NB4 (cell line): ENCODE results near the gene ABHD18.
A peak's percentile ranks its signal among the peaks of the same experiment; 100 is the strongest.
"Not testable (repeated sequence)": the region's sequence is repeated elsewhere in the genome, so short reads cannot be mapped to it uniquely, and the experiment has no call there.

Experiments used
- DNase-seq: peaks from one replicate; pipeline ENCODE4 v3.0.0; 2010; ENCODE audit warnings: low read depth
- H3K4me3 ChIP-seq: one replicate; pipeline ENCODE4 v1.5.1; 2011; ENCODE audit warnings: mild to moderate bottlenecking, low read depth, low read length, moderate library complexity
- MYC ChIP-seq: IDR thresholded peaks from 2 replicates; pipeline ENCODE4 v1.6.1; 2011; ENCODE audit warnings: low read depth, low read length
- POLR2A ChIP-seq: IDR thresholded peaks from 2 replicates; pipeline ENCODE4 v1.6.1; 2011; ENCODE audit warnings: mild to moderate bottlenecking; ENCODE audit not compliant: insufficient read length; ENCODE audit errors: extremely low read depth
- TF ChIP-seq, protein P1 (sequence below): IDR thresholded peaks from one replicate; pipeline ENCODE4 v1.5.1; 2012; ENCODE audit warnings: low read depth, low read length
- TF ChIP-seq, protein P2 (sequence below): IDR thresholded peaks from 2 replicates; pipeline ENCODE4 v1.6.1; 2011; ENCODE audit warnings: low read depth, low read length

The ABHD18 gene

DNA sequence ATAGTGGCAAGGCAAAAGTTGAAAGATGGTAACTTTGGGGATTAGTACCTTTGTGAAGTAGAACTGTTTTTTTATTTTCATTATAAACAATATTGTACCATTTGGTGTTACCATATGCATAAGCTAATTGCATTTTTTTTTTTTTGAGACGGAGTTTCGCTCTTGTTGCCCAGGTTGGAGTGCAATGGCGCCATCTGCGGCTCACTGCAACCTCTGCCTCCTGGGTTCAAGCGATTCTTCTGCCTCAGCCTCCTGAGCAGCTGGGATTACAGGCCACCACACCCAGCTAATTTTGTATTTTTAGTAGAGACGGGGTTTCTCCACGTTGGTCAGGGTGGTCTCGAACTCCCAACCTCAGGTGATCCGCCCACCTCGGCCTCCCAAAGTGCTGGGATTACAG lies 86.0 kb downstream of the ABHD18 start:
- TF ChIP-seq, protein P1, sequence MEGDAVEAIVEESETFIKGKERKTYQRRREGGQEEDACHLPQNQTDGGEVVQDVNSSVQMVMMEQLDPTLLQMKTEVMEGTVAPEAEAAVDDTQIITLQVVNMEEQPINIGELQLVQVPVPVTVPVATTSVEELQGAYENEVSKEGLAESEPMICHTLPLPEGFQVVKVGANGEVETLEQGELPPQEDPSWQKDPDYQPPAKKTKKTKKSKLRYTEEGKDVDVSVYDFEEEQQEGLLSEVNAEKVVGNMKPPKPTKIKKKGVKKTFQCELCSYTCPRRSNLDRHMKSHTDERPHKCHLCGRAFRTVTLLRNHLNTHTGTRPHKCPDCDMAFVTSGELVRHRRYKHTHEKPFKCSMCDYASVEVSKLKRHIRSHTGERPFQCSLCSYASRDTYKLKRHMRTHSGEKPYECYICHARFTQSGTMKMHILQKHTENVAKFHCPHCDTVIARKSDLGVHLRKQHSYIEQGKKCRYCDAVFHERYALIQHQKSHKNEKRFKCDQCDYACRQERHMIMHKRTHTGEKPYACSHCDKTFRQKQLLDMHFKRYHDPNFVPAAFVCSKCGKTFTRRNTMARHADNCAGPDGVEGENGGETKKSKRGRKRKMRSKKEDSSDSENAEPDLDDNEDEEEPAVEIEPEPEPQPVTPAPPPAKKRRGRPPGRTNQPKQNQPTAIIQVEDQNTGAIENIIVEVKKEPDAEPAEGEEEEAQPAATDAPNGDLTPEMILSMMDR: peak; percentile 33
- not testable (repeated sequence) for H3K4me3 ChIP-seq
- peak; percentile 62 for DNase-seq

DNA sequence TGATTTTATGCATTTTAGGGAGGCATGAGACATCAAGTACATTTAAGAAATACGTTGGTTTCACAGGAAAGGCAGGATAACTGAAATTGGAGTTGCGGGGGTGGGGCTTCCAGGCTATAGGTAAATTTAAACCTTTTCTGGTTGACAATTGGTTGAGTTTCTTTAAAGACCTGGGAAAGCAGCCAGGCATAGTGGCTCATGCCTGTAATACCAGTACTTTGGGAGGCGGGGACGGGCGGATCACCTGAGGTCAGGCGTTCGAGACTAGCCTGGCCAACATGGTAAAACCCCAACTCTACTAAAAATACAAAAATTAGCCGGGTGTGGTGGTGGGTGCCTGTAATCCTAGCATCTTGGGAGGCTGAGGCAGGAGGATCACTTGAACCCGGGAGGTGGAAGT lies 89.7 kb downstream of the ABHD18 start:
- DNase-seq, H3K4me3 ChIP-seq: not testable (repeated sequence)

DNA sequence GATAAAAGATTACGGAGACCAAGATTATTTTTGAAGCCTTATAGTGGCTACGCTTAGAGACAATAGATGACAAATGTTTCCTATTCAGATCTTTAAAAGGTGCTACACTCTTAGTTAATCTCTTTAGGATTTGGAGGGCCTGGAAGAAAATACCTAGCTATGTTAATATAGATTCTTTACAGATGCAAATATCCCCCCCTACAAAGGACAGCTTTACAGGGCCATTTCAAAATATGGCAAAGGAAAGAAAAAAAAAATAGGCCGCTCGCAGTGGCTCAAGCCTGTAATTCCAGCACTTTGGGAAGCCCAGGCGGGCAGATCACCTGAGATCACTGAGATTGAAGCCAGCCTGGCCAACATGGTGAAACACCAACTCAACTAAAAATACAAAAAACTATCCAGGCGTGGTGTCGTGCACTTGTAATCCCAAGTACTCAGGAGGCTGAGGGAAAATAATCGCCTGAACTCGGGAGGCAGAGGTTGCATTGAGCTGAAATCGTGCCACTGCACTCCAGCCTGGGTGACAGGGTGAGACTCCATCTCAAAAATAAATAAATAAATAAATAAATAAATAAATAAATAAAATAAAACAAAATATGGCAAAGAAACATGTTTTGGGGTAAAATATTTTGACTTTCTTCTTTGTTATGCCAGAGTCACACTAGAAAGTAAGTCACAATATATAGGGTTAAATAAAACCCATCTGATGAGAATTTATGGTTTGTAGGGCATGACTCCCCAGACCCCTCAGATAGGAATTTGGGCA lies 90.4 kb downstream of the ABHD18 start:
- not testable (repeated sequence) for DNase-seq

DNA sequence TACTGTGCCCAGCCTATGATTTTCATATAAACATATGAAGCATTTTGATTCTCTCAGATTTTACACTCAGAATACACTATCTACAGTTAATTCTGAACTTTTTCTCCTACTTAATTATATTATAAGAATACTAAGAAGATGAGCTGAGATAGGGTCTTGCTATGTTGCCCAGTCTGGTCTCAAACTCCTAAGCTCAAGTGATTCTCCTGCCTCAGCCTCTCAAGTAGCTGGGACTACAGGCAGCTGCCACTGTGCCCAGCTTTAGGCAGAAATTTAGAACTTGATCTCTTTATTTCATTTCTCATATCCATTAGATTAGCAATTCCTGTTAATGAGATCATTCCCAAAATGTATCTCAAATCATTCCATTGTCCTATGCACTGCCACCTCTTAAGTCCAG lies 91.2 kb downstream of the ABHD18 start:
- TF ChIP-seq POLR2A: no peak
- TF ChIP-seq, protein P1: no peak
- TF ChIP-seq, protein P2, sequence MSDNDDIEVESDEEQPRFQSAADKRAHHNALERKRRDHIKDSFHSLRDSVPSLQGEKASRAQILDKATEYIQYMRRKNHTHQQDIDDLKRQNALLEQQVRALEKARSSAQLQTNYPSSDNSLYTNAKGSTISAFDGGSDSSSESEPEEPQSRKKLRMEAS: no peak
- no peak for TF ChIP-seq MYC
- no peak overlapping the region for H3K4me3 ChIP-seq

More for the DNA sequence above, 90.4 kb downstream of the ABHD18 start:
- H3K4me3 ChIP-seq: not testable (repeated sequence)

DNA sequence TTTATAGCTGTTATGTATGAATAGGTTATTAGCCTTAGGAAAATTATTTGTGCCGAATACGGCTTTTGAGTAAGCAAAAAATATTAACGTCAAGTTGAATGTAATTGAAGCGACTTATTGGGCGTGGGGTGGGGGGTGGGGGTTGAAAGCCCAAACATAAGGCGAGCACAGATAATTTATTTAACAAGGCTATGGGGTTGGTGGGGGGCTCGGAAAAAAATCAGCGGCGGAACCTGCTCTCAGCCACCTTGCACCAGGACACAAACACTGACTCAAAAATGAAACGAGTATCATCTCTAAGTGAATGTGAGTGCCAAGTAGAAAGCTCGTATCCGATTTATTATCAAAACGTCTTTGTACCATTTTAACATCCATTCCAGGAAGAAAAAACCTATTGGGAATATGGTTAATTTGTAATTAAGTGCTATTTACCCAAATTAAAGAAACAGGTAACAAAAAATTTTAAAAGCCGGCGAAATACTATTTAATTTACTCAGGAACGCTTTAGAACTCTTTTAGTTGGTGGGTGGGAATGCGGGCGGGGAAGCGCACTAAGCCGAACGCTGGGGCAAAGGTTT lies 95.0 kb downstream of the ABHD18 start:
- peak overlapping the region; percentile 50 for H3K4me3 ChIP-seq
- peak; percentile 18 for DNase-seq
- TF ChIP-seq POLR2A (no peak), MYC (no peak)
- TF ChIP-seq, protein P2: no peak
- TF ChIP-seq, protein P1: no peak

More for the DNA sequence above, 91.2 kb downstream of the ABHD18 start:
- DNase-seq: no peak

DNA sequence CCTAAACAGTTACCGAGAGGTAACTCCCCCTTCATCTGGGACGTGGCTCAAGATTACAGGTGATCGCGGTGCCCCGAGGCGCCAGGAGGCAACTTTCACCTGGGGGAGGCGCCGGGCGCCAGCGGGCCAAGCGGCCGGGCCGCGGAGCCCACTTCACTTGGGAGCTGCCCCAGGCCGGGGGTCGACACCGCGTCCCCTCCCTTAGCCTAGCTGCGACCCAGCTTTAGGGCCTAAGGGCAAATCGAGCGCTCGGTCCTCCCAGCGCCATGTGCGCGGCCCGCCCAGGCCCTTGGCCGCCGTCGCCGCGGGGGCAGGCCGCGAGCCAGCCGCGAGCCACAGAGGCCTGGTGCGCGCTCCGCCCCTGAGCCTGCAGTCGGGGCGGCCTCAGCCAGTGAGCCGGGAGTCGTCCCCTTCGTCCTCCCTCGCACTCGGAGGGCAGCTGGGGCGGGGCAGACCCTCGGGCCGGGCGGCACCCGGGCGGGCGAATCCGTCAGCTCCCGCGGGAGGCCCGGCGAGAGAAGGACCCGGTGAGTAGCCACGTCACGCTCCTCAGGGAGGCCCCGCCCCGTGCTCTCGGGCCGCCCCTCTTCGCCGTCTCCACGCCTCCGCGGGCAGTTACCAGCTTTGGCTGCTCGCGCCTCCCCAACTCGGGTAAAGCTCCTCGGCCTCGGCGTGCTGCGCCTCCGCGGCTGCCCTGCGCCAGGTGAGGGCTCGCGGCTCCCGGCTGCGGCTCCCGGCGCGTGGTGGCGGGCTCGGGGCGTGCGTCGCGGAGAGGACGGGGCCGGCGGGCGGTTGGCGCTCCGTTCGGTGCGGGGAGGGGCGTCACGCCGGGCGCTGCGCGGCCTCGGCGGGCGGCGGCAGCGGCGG lies 95.7 kb downstream of the ABHD18 start, which contains the start of gene LARP1B:
Gene LARP1B, plus strand, starts transcription at position 614 of the 867 bp plus-strand sequence. CDS start 13,640 bp downstream, outside the sequence.
- peak; percentile 98 for DNase-seq
- TF ChIP-seq, protein P2: peak; percentile 48
- TF ChIP-seq MYC (peak; percentile 83), POLR2A (peak; percentile 87)
- TF ChIP-seq, protein P1: no peak
- peak within 1 kb of the TSS; percentile 68 for H3K4me3 ChIP-seq
